Measurements from ENCODE around the gene CDKL1. TPM values are rescaled to one million over a fixed set of nuclear protein-coding genes. Genes with fewer than 3 reads are reported as not detected.
"Not testable (repeated sequence)": the region's sequence is repeated elsewhere in the genome, so short reads cannot be mapped to it uniquely, and the experiment has no call there.

The CDKL1 gene
- total and polyA plus RNA-seq, 2 donors (not counting 1 experiment from before 2014, with no cell fraction given): 18.5 to 22.8 TPM

DNA sequence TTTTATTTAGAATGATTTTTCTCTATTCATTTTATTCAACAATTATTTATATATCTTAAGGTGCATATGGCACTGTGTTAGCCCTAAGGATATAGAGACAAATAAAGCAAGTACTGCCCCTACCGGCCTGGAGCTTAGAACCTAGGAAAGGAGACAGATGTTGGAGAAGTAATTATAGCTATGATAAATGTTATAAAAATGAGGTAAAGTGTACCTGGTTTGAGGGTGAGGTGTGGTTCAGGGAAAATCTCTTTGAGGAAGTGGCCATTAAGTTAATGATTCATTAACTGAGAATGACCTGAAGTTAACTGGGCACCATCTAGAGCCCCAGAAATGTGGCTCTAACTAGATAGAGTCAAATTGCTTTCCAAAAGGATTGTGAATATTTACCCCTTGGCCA, 31.9 kb downstream of the CDKL1 start:
- Histone ChIP-seq H3K36me3 (ENCODE audit: control insufficient read depth, insufficient read depth, low read length) (no peaks in the 10 kb centered on the region), H3K4me1 (ENCODE audit: control insufficient read depth, extremely low read depth, insufficient read depth, low read length) (peaks cover 6% of the 10 kb centered on the region), H3K27me3 (ENCODE audit: control insufficient read depth, insufficient read depth, low read length) (no peaks in the 10 kb centered on the region), H3K27ac (ENCODE audit: insufficient read depth, low read length) (no peak overlapping the region), H3K79me2 (ENCODE audit: control insufficient read depth, insufficient read depth, low read length) (no peaks in the 10 kb centered on the region), H3K4me2 (ENCODE audit: extremely low read depth, insufficient read depth, low read length) (no peak overlapping the region), H3K9ac (ENCODE audit: insufficient read depth, low read length) (no peak overlapping the region), H2AFZ (ENCODE audit: low read length) (no peak overlapping the region), H3K9me3 (ENCODE audit: control insufficient read depth, insufficient read depth, low read depth, low read length) (no peaks in the 10 kb centered on the region), H4K20me1 (ENCODE audit: control insufficient read depth, extremely low read depth, insufficient read depth, low read length) (no peaks in the 10 kb centered on the region), H3K4me3 (replicated peaks in 1 of 4; ENCODE audit: control extremely low read depth in 1 of 4, insufficient read depth in 1 of 4, low read depth in 3 of 4, low read length in 4 of 4) (no peak overlapping the region)
- TF ChIP-seq EZH2 (IDR thresholded peaks at IDR 0.05; ENCODE audit: low read length, missing control alignments): no peak
- TF ChIP-seq, protein P1, sequence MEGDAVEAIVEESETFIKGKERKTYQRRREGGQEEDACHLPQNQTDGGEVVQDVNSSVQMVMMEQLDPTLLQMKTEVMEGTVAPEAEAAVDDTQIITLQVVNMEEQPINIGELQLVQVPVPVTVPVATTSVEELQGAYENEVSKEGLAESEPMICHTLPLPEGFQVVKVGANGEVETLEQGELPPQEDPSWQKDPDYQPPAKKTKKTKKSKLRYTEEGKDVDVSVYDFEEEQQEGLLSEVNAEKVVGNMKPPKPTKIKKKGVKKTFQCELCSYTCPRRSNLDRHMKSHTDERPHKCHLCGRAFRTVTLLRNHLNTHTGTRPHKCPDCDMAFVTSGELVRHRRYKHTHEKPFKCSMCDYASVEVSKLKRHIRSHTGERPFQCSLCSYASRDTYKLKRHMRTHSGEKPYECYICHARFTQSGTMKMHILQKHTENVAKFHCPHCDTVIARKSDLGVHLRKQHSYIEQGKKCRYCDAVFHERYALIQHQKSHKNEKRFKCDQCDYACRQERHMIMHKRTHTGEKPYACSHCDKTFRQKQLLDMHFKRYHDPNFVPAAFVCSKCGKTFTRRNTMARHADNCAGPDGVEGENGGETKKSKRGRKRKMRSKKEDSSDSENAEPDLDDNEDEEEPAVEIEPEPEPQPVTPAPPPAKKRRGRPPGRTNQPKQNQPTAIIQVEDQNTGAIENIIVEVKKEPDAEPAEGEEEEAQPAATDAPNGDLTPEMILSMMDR (conservative IDR thresholded peaks at IDR 0.05 in 1 of 2, IDR thresholded peaks at IDR 0.05 in 1 of 2; ENCODE audit: low read depth in 1 of 2, low read length in 2 of 2): no peak
- DNase-seq (ENCODE audit: low read depth in 2 of 2): no peak

GRCh38 chr14:50363714-50364111, 33.0 kb downstream of the CDKL1 start:
- TF ChIP-seq EZH2 (IDR thresholded peaks at IDR 0.05; ENCODE audit: low read length, missing control alignments): no peak
- TF ChIP-seq, protein P1 (conservative IDR thresholded peaks at IDR 0.05 in 1 of 2, IDR thresholded peaks at IDR 0.05 in 1 of 2; ENCODE audit: low read depth in 1 of 2, low read length in 2 of 2): no peak
- Histone ChIP-seq H3K79me2 (ENCODE audit: control insufficient read depth, insufficient read depth, low read length) (no peaks in the 10 kb centered on the region), H3K4me1 (ENCODE audit: control insufficient read depth, extremely low read depth, insufficient read depth, low read length) (peaks cover 6% of the 10 kb centered on the region), H4K20me1 (ENCODE audit: control insufficient read depth, extremely low read depth, insufficient read depth, low read length) (no peaks in the 10 kb centered on the region), H3K4me3 (replicated peaks in 1 of 4; ENCODE audit: control extremely low read depth in 1 of 4, insufficient read depth in 1 of 4, low read depth in 3 of 4, low read length in 4 of 4) (peak overlapping the region; percentile 0 to 44 (median 8)), H2AFZ (ENCODE audit: low read length) (peak overlapping the region; percentile 64), H3K27ac (ENCODE audit: insufficient read depth, low read length) (peak overlapping the region; percentile 44), H3K27me3 (ENCODE audit: control insufficient read depth, insufficient read depth, low read length) (no peaks in the 10 kb centered on the region), H3K36me3 (ENCODE audit: control insufficient read depth, insufficient read depth, low read length) (no peaks in the 10 kb centered on the region), H3K9me3 (ENCODE audit: control insufficient read depth, insufficient read depth, low read depth, low read length) (no peaks in the 10 kb centered on the region), H3K9ac (ENCODE audit: insufficient read depth, low read length) (no peak overlapping the region), H3K4me2 (ENCODE audit: extremely low read depth, insufficient read depth, low read length) (peak overlapping the region; percentile 42)
- peak in 1 of 2 donors; percentile 35 for DNase-seq (ENCODE audit: low read depth in 2 of 2)

DNA sequence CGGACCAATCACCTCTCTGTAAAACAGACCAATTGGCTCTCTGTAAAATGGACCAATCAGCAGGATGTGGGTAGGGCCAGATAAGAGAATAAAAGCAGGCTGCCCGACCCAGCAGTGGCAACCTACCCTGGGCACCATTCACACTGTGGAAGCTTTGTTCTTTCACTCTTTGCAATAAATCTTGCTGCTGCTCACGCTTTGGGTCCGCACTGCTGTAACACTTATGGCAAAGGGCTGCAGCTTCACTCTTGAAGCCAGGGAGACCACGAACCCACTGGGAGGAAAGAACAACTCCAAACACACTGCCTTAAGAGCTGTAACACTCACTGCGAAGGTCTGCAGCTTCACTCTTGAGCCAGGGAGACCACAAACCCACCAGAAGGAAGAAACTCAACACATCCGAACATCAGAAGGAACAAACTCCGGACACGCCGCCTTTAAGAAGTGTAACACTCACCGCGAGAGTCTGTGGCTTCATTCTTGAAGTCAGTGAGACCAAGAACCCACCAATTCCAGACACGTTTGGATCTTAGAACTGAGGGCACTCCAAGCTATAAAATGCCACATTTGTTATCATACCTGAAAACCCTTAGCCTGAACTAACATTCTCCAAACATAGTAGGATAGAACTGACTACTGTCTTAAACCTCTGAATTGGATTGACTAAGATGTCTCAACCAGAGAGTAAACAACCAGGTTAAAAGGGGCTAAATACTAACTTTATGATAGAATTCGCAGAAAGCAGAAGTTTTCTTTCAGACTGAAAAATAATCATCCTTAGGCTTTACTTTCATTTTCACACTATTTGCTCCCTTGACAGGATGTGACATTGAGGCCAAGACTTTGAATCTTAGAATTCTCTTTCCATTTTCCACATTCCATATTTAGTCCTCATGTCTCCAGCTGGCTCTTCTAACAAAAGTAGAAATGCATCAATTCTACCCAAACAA, 33.6 kb downstream of the CDKL1 start:
- Histone ChIP-seq H3K4me3 (replicated peaks in 1 of 4; ENCODE audit: control extremely low read depth in 1 of 4, insufficient read depth in 1 of 4, low read depth in 3 of 4, low read length in 4 of 4) (peak overlapping the region; percentile 0 to 44 (median 8)), H3K79me2 (ENCODE audit: control insufficient read depth, insufficient read depth, low read length) (no peaks in the 10 kb centered on the region), H4K20me1 (ENCODE audit: control insufficient read depth, extremely low read depth, insufficient read depth, low read length) (no peaks in the 10 kb centered on the region), H3K9me3 (ENCODE audit: control insufficient read depth, insufficient read depth, low read depth, low read length) (no peaks in the 10 kb centered on the region), H3K27me3 (ENCODE audit: control insufficient read depth, insufficient read depth, low read length) (no peaks in the 10 kb centered on the region), H3K4me1 (ENCODE audit: control insufficient read depth, extremely low read depth, insufficient read depth, low read length) (peaks cover 6% of the 10 kb centered on the region), H3K36me3 (ENCODE audit: control insufficient read depth, insufficient read depth, low read length) (no peaks in the 10 kb centered on the region), H3K27ac (ENCODE audit: insufficient read depth, low read length) (peak overlapping the region; percentile 44), H3K4me2 (ENCODE audit: extremely low read depth, insufficient read depth, low read length) (peak overlapping the region; percentile 42), H2AFZ (ENCODE audit: low read length) (peak overlapping the region; percentile 64), H3K9ac (ENCODE audit: insufficient read depth, low read length) (no peak overlapping the region)
- TF ChIP-seq, protein P1 (conservative IDR thresholded peaks at IDR 0.05 in 1 of 2, IDR thresholded peaks at IDR 0.05 in 1 of 2; ENCODE audit: low read depth in 1 of 2, low read length in 2 of 2): no peak
- TF ChIP-seq EZH2 (IDR thresholded peaks at IDR 0.05; ENCODE audit: low read length, missing control alignments): no peak
- DNase-seq (ENCODE audit: low read depth in 2 of 2): no peak

GRCh38 chr14:50361473-50362403, 34.9 kb downstream of the CDKL1 start:
- H3K9me3 ChIP-seq (ENCODE audit: control insufficient read depth, insufficient read depth, low read depth, low read length); H2AFZ ChIP-seq (ENCODE audit: low read length); H4K20me1 ChIP-seq (ENCODE audit: control insufficient read depth, extremely low read depth, insufficient read depth, low read length); H3K27ac ChIP-seq (ENCODE audit: insufficient read depth, low read length); H3K27me3 ChIP-seq (ENCODE audit: control insufficient read depth, insufficient read depth, low read length); H3K4me2 ChIP-seq (ENCODE audit: extremely low read depth, insufficient read depth, low read length); H3K79me2 ChIP-seq (ENCODE audit: control insufficient read depth, insufficient read depth, low read length); H3K4me3 ChIP-seq (replicated peaks in 1 of 4; ENCODE audit: control extremely low read depth in 1 of 4, insufficient read depth in 1 of 4, low read depth in 3 of 4, low read length in 4 of 4); H3K4me1 ChIP-seq (ENCODE audit: control insufficient read depth, extremely low read depth, insufficient read depth, low read length); H3K36me3 ChIP-seq (ENCODE audit: control insufficient read depth, insufficient read depth, low read length); H3K9ac ChIP-seq (ENCODE audit: insufficient read depth, low read length); DNase-seq (ENCODE audit: low read depth in 2 of 2): not testable (repeated sequence)
